GM18519 (cell line): Measurements from ENCODE around the gene DOC2B.
"Not testable (repeated sequence)": the region's sequence is repeated elsewhere in the genome, so short reads cannot be mapped to it uniquely, and the experiment has no call there.

Experiments
- ATAC-seq: cut with Tn5 transposase; IDR thresholded peaks from one replicate; pipeline ENCODE4 v1.9.1; 2021; ENCODE audit warnings: mild to moderate bottlenecking, moderate library complexity; ENCODE audit not compliant: unreplicated experiment, low FRiP score

DOC2B gene

GRCh38 chr17:118339-118917, 63.0 kb downstream of the DOC2B start:
- not testable (repeated sequence) for ATAC-seq

DNA sequence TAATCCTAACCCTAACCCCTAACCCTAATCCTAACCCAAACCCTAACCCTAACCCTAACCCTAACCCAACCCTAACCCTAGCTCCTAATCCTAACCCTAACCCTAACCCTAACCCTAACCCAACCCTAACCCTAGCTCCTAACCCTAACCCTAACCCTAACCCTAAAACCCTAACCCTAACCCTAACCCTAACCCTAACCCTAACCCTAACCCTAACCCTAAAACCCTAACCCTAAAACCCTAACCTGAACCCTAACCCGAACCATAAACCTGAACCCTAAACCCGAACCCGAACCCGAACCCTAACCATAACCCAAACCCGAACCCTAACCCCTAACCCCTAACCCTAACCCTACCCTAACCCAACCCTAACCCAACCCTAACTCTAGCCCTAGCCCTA, 68.3 kb downstream of the DOC2B start:
- not testable (repeated sequence) for ATAC-seq
